ENCODE data around the gene NTN5. TPM values are rescaled to one million over a fixed set of nuclear protein-coding genes. Genes with fewer than 3 reads are reported as not detected.

NTN5 gene
- total and polyA plus RNA-seq, 4 donors: 0.10 to 2.3 (median 0.90) TPM

- Histone ChIP-seq H3K4me1 (ENCODE audit: control insufficient read depth, insufficient read depth, low read length) (peaks cover 41% of the 10 kb centered on the region), H3K9me3 (ENCODE audit: control insufficient read depth, insufficient read depth, low read length) (no peaks in the 10 kb centered on the region), H3K27me3 (ENCODE audit: control insufficient read depth, insufficient read depth, low read length) (peaks cover 5% of the 10 kb centered on the region), H3K4me3 (ENCODE audit: low read depth, low read length) (no peak overlapping the region), H3K27ac (ENCODE audit: low read depth, low read length) (no peak overlapping the region), H3K36me3 (ENCODE audit: control insufficient read depth, insufficient read depth, low read length) (no peaks in the 10 kb centered on the region)
- no peak for DNase-seq (ENCODE audit: low read depth in 4 of 6, low spot score in 6 of 6)
- 51% methylated on average over 25 of the region's 25 CpGs for WGBS (ENCODE audit: insufficient coverage)
These were observed 751 bp upstream of the NTN5 start for GRCh38 chr19:48673436-48674100.

GRCh38 chr19:48671446-48671995 is 1.3 kb downstream of the NTN5 start:
- peaks cover 41% of the 10 kb centered on the region for H3K4me1 ChIP-seq (ENCODE audit: control insufficient read depth, insufficient read depth, low read length)
- 83% methylated on average over 3 of the region's 10 CpGs for WGBS (ENCODE audit: insufficient coverage)
- H3K9me3 ChIP-seq (ENCODE audit: control insufficient read depth, insufficient read depth, low read length): no peaks in the 10 kb centered on the region
- no peak overlapping the region for H3K4me3 ChIP-seq (ENCODE audit: low read depth, low read length)
- no peak for DNase-seq (ENCODE audit: low read depth in 4 of 6, low spot score in 6 of 6)
- no peaks in the 10 kb centered on the region for H3K36me3 ChIP-seq (ENCODE audit: control insufficient read depth, insufficient read depth, low read length)
- no peak overlapping the region for H3K27ac ChIP-seq (ENCODE audit: low read depth, low read length)
- peaks cover 5% of the 10 kb centered on the region for H3K27me3 ChIP-seq (ENCODE audit: control insufficient read depth, insufficient read depth, low read length)

- Histone ChIP-seq H3K9me3 (ENCODE audit: control insufficient read depth, insufficient read depth, low read length) (no peaks in the 10 kb centered on the region), H3K27me3 (ENCODE audit: control insufficient read depth, insufficient read depth, low read length) (peaks cover 5% of the 10 kb centered on the region), H3K36me3 (ENCODE audit: control insufficient read depth, insufficient read depth, low read length) (no peaks in the 10 kb centered on the region), H3K4me1 (ENCODE audit: control insufficient read depth, insufficient read depth, low read length) (peaks cover 40% of the 10 kb centered on the region), H3K4me3 (ENCODE audit: low read depth, low read length) (no peak overlapping the region), H3K27ac (ENCODE audit: low read depth, low read length) (no peak overlapping the region)
- 71% methylated on average over 15 of the region's 21 CpGs for WGBS (ENCODE audit: insufficient coverage)
- no peak for DNase-seq (ENCODE audit: low read depth in 4 of 6, low spot score in 6 of 6)
These were observed 1.9 kb downstream of the NTN5 start for GRCh38 chr19:48670699-48671445.

GRCh38 chr19:48669903-48670668 is 2.7 kb downstream of the NTN5 start:
- Histone ChIP-seq H3K9me3 (ENCODE audit: control insufficient read depth, insufficient read depth, low read length) (no peaks in the 10 kb centered on the region), H3K27ac (ENCODE audit: low read depth, low read length) (no peak overlapping the region), H3K36me3 (ENCODE audit: control insufficient read depth, insufficient read depth, low read length) (no peaks in the 10 kb centered on the region), H3K27me3 (ENCODE audit: control insufficient read depth, insufficient read depth, low read length) (peaks cover 5% of the 10 kb centered on the region), H3K4me3 (ENCODE audit: low read depth, low read length) (no peak overlapping the region), H3K4me1 (ENCODE audit: control insufficient read depth, insufficient read depth, low read length) (peaks cover 32% of the 10 kb centered on the region)
- no peak for DNase-seq (ENCODE audit: low read depth in 4 of 6, low spot score in 6 of 6)
- WGBS (ENCODE audit: insufficient coverage): 96% methylated on average over 26 of the region's 26 CpGs

GRCh38 chr19:48668761-48669160 is 4.1 kb downstream of the NTN5 start:
- no peak for DNase-seq (ENCODE audit: low read depth in 4 of 6, low spot score in 6 of 6)
- WGBS (ENCODE audit: insufficient coverage): 94% methylated on average over 1 of the region's 2 CpGs
- Histone ChIP-seq H3K27me3 (ENCODE audit: control insufficient read depth, insufficient read depth, low read length) (peaks cover 2% of the 10 kb centered on the region), H3K4me1 (ENCODE audit: control insufficient read depth, insufficient read depth, low read length) (peaks cover 24% of the 10 kb centered on the region), H3K4me3 (ENCODE audit: low read depth, low read length) (no peak overlapping the region), H3K27ac (ENCODE audit: low read depth, low read length) (no peak overlapping the region), H3K9me3 (ENCODE audit: control insufficient read depth, insufficient read depth, low read length) (no peaks in the 10 kb centered on the region), H3K36me3 (ENCODE audit: control insufficient read depth, insufficient read depth, low read length) (no peaks in the 10 kb centered on the region)

GRCh38 chr19:48668332-48668731 is 4.5 kb downstream of the NTN5 start:
- DNase-seq (ENCODE audit: low read depth in 4 of 6, low spot score in 6 of 6): no peak
- H3K4me3 ChIP-seq (ENCODE audit: low read depth, low read length): no peak overlapping the region
- WGBS (ENCODE audit: insufficient coverage): 73% methylated on average over 3 of the region's 3 CpGs
- peaks cover 19% of the 10 kb centered on the region for H3K4me1 ChIP-seq (ENCODE audit: control insufficient read depth, insufficient read depth, low read length)
- H3K27ac ChIP-seq (ENCODE audit: low read depth, low read length): no peak overlapping the region
- H3K36me3 ChIP-seq (ENCODE audit: control insufficient read depth, insufficient read depth, low read length): no peaks in the 10 kb centered on the region
- no peaks in the 10 kb centered on the region for H3K9me3 ChIP-seq (ENCODE audit: control insufficient read depth, insufficient read depth, low read length)
- H3K27me3 ChIP-seq (ENCODE audit: control insufficient read depth, insufficient read depth, low read length): no peaks in the 10 kb centered on the region

GRCh38 chr19:48665786-48666185 is 7.0 kb downstream of the NTN5 start:
- H3K27ac ChIP-seq (ENCODE audit: low read depth, low read length): no peak overlapping the region
- H3K4me3 ChIP-seq (ENCODE audit: low read depth, low read length): no peak overlapping the region
- no peak for DNase-seq (ENCODE audit: low read depth in 4 of 6, low spot score in 6 of 6)
- no peaks in the 10 kb centered on the region for H3K9me3 ChIP-seq (ENCODE audit: control insufficient read depth, insufficient read depth, low read length)
- WGBS (ENCODE audit: insufficient coverage): 86% methylated on average over 2 of the region's 6 CpGs
- no peaks in the 10 kb centered on the region for H3K36me3 ChIP-seq (ENCODE audit: control insufficient read depth, insufficient read depth, low read length)
- H3K4me1 ChIP-seq (ENCODE audit: control insufficient read depth, insufficient read depth, low read length): peaks cover 5% of the 10 kb centered on the region
- no peaks in the 10 kb centered on the region for H3K27me3 ChIP-seq (ENCODE audit: control insufficient read depth, insufficient read depth, low read length)

- Histone ChIP-seq H3K36me3 (ENCODE audit: control insufficient read depth, insufficient read depth, low read length) (no peaks in the 10 kb centered on the region), H3K27me3 (ENCODE audit: control insufficient read depth, insufficient read depth, low read length) (no peaks in the 10 kb centered on the region), H3K4me3 (ENCODE audit: low read depth, low read length) (no peak overlapping the region), H3K9me3 (ENCODE audit: control insufficient read depth, insufficient read depth, low read length) (no peaks in the 10 kb centered on the region), H3K27ac (ENCODE audit: low read depth, low read length) (no peak overlapping the region), H3K4me1 (ENCODE audit: control insufficient read depth, insufficient read depth, low read length) (peaks cover 6% of the 10 kb centered on the region)
- no peak for DNase-seq (ENCODE audit: low read depth in 4 of 6, low spot score in 6 of 6)
- WGBS (ENCODE audit: insufficient coverage): 76% methylated on average over 13 of the region's 14 CpGs
These were observed 8.3 kb downstream of the NTN5 start for GRCh38 chr19:48664476-48664875.

GRCh38 chr19:48663667-48664066 is 9.2 kb downstream of the NTN5 start:
- Histone ChIP-seq H3K36me3 (ENCODE audit: control insufficient read depth, insufficient read depth, low read length) (no peaks in the 10 kb centered on the region), H3K27ac (ENCODE audit: low read depth, low read length) (no peak overlapping the region), H3K27me3 (ENCODE audit: control insufficient read depth, insufficient read depth, low read length) (no peaks in the 10 kb centered on the region), H3K4me1 (ENCODE audit: control insufficient read depth, insufficient read depth, low read length) (peaks cover 6% of the 10 kb centered on the region), H3K4me3 (ENCODE audit: low read depth, low read length) (no peak overlapping the region), H3K9me3 (ENCODE audit: control insufficient read depth, insufficient read depth, low read length) (no peaks in the 10 kb centered on the region)
- WGBS (ENCODE audit: insufficient coverage): 96% methylated on average over 4 of the region's 4 CpGs
- DNase-seq (ENCODE audit: low read depth in 4 of 6, low spot score in 6 of 6): no peak
